ENCODE data around the gene SERTM2.

SERTM2 gene

GRCh38 chrX:111483881-111484280 lies 27.6 kb upstream of the SERTM2 start:
- no peak for TF ChIP-seq CTCF (IDR thresholded peaks at IDR 0.05; ENCODE audit: insufficient read depth, low read length, missing control alignments)
- CTCF ChIA-PET: no interaction called here
- POLR2A ChIA-PET: no interaction called here
- H3K4me3 ChIP-seq (ENCODE audit: low read depth, low read length): no peak overlapping the region
- no peak for DNase-seq (ENCODE audit: low read depth, low spot score)

- no peak overlapping the region for H3K4me3 ChIP-seq (ENCODE audit: low read depth, low read length)
- POLR2A ChIA-PET: no interaction called here
- TF ChIP-seq CTCF (IDR thresholded peaks at IDR 0.05; ENCODE audit: insufficient read depth, low read length, missing control alignments): no peak
- no peak for DNase-seq (ENCODE audit: low read depth, low spot score)
- CTCF ChIA-PET: no interaction called here
These were observed 20.8 kb upstream of the SERTM2 start for GRCh38 chrX:111490688-111491087.

GRCh38 chrX:111492085-111492484 lies 19.4 kb upstream of the SERTM2 start:
- no peak overlapping the region for H3K4me3 ChIP-seq (ENCODE audit: low read depth, low read length)
- DNase-seq (ENCODE audit: low read depth, low spot score): no peak
- TF ChIP-seq CTCF (IDR thresholded peaks at IDR 0.05; ENCODE audit: insufficient read depth, low read length, missing control alignments): no peak
- POLR2A ChIA-PET: no interaction called here
- CTCF ChIA-PET: no interaction called here

GRCh38 chrX:111498538-111499103 lies 12.8 kb upstream of the SERTM2 start:
- no peak overlapping the region for H3K4me3 ChIP-seq (ENCODE audit: low read depth, low read length)
- DNase-seq (ENCODE audit: low read depth, low spot score): no peak
- TF ChIP-seq CTCF (IDR thresholded peaks at IDR 0.05; ENCODE audit: insufficient read depth, low read length, missing control alignments): no peak
- POLR2A ChIA-PET: no interaction called here
- CTCF ChIA-PET: no interaction called here

- no peak overlapping the region for H3K4me3 ChIP-seq (ENCODE audit: low read depth, low read length)
- ChIA-PET POLR2A (no interaction called here), CTCF (no interaction called here)
- no peak for DNase-seq (ENCODE audit: low read depth, low spot score)
- no peak for TF ChIP-seq CTCF (IDR thresholded peaks at IDR 0.05; ENCODE audit: insufficient read depth, low read length, missing control alignments)
These were observed 7.9 kb upstream of the SERTM2 start for GRCh38 chrX:111503485-111503993.

- no peak overlapping the region for H3K4me3 ChIP-seq (ENCODE audit: low read depth, low read length)
- TF ChIP-seq CTCF (IDR thresholded peaks at IDR 0.05; ENCODE audit: insufficient read depth, low read length, missing control alignments): no peak
- CTCF ChIA-PET: no interaction called here
- POLR2A ChIA-PET: no interaction called here
- no peak for DNase-seq (ENCODE audit: low read depth, low spot score)
These were observed 6.5 kb upstream of the SERTM2 start for GRCh38 chrX:111504941-111505340.
